BE2C (cell line): Measurements from ENCODE around the gene TMEM179.

Experiments used
- DNase-seq: peaks from one replicate; pipeline ENCODE4 v3.0.0-alpha.2; 2020
- H3K27me3 ChIP-seq: fragments of 250-450 bp; sonication (Bioruptor Pico); 2 replicates; pipeline ENCODE4 v1.5.1; 2020; ENCODE audit warnings: mild to moderate bottlenecking
- H3K36me3 ChIP-seq: fragments of 250-450 bp; sonication (Bioruptor Pico); 2 replicates; pipeline ENCODE4 v1.5.1; 2020; ENCODE audit warnings: mild to moderate bottlenecking
- H3K4me1 ChIP-seq: fragments of 250-450 bp; sonication (Bioruptor Pico); 2 replicates; pipeline ENCODE4 v1.5.1; 2020
- H3K4me3 ChIP-seq: 2 replicates; pipeline ENCODE4 v1.5.1; 2011; ENCODE audit warnings: low read depth, low read length
- H3K9me3 ChIP-seq: fragments of 250-450 bp; sonication (Bioruptor Pico); 2 replicates; pipeline ENCODE4 v1.5.1; 2020
- TF ChIP-seq, protein P1 (sequence below): IDR thresholded peaks from 2 replicates; pipeline ENCODE4 v1.5.1; 2012; ENCODE audit warnings: mild to moderate bottlenecking, low read depth, low read length

Gene TMEM179

DNA sequence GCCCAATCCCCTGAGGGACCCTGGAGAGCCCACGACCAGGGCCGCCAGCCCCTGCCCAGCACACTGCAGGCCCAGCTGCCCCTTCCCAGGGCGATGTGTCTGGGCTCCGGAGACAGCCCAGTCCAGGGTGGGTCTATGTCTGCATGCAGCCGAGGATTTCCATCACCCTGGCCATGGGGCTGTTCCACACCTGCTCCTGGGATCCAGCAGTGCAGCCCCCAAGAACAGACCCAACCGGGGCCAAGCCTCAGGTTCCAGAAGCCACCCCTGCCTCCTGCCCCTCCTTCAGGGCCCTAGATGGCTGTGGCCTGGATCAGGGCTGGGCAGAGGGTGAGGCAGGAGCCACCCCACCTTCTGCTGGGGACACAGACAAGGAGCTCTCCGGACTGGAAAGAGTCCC is 13.5 kb downstream of the TMEM179 start:
- Histone ChIP-seq H3K27me3 (no peaks in the 10 kb centered on the region), H3K4me3 (no peak overlapping the region), H3K9me3 (no peaks in the 10 kb centered on the region), H3K4me1 (peaks cover 6% of the 10 kb centered on the region), H3K36me3 (no peaks in the 10 kb centered on the region)
- TF ChIP-seq, protein P1, sequence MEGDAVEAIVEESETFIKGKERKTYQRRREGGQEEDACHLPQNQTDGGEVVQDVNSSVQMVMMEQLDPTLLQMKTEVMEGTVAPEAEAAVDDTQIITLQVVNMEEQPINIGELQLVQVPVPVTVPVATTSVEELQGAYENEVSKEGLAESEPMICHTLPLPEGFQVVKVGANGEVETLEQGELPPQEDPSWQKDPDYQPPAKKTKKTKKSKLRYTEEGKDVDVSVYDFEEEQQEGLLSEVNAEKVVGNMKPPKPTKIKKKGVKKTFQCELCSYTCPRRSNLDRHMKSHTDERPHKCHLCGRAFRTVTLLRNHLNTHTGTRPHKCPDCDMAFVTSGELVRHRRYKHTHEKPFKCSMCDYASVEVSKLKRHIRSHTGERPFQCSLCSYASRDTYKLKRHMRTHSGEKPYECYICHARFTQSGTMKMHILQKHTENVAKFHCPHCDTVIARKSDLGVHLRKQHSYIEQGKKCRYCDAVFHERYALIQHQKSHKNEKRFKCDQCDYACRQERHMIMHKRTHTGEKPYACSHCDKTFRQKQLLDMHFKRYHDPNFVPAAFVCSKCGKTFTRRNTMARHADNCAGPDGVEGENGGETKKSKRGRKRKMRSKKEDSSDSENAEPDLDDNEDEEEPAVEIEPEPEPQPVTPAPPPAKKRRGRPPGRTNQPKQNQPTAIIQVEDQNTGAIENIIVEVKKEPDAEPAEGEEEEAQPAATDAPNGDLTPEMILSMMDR, result no peak
- DNase-seq, result no peak

DNA sequence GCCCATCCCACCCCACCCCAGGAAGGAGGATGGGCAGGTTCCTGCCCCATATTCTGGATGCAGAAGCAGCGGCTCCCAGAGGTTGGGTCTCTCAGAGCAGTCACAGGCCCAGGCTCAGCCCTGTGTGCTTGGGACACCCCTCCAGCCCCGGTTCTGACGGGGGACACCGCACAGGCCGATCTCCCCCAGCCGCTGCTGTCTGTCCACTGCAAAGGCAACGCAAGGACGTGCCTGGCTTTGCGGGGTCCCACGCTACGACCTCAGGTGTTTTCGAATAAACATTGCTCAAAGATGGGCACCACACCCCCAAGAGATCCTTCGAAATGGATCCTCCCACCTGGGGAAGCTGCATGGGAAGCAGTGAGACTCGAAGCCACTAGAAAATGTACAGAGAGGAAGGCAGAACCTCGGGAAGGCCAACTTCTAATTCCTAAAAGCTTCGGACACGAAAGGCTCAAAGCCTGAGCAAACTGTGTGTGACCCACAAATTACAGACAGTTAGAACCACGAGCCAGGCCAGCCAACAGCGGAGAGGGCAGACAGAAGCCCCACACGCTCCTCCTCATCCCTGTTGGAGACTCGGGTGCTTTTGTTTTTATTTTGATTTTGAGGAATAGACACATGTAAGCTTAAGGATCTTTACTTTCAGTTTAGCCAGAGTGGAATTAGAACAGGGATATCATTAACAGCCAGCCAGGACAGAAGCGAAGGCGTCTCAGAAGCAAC is 14.2 kb downstream of the TMEM179 start:
- H3K4me3 ChIP-seq, result no peak overlapping the region
- TF ChIP-seq, protein P1, result no peak
- DNase-seq, result no peak
- no peaks in the 10 kb centered on the region for H3K9me3 ChIP-seq
- peaks cover 6% of the 10 kb centered on the region for H3K4me1 ChIP-seq
- H3K27me3 ChIP-seq, result no peaks in the 10 kb centered on the region
- H3K36me3 ChIP-seq, result no peaks in the 10 kb centered on the region

DNA sequence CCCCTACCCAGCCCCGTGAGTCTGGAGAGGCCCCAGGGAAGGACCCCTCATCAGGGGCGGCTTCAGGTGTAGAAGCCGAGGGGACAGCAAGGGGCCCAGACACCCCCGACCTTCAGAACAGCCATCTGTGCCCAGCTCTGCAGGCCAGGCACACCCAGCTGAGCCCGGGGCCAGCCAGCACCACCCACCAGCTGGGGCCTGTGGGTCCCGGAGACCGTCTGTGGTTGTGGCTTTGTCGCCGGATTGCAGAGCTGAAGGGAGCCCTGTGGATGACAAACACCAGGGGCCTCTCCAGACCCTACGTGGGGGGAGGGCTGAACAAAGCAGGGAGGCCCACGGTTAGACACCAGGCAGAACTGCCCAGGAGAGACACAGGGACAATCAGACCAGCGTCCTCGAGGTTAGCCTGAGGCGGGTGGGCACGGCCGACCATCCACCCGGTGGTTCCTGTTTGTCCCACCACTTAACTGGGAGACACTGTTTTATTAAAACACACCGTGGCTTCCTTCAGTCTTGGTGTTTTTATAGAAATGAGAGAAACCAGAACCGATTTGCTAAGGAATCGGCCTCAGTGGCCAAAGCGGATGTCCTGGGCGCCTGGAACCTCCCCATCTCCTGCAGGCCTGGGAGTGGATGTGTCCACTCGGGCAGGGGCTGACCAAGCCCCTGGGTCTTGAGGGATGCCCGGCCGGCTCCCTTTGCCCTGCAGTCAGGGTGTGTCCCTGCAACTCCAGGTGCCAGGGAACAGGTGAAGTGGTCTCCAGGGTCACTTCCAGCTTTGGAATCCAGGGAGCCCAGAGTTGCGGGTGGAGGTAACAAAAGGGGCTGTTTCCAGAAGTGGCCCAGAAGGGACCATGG is 15.0 kb downstream of the TMEM179 start:
- H3K27me3 ChIP-seq, result no peaks in the 10 kb centered on the region
- H3K9me3 ChIP-seq, result no peaks in the 10 kb centered on the region
- TF ChIP-seq, protein P1, result no peak
- no peak overlapping the region for H3K4me3 ChIP-seq
- no peaks in the 10 kb centered on the region for H3K36me3 ChIP-seq
- DNase-seq, result no peak
- H3K4me1 ChIP-seq, result peaks cover 11% of the 10 kb centered on the region

DNA sequence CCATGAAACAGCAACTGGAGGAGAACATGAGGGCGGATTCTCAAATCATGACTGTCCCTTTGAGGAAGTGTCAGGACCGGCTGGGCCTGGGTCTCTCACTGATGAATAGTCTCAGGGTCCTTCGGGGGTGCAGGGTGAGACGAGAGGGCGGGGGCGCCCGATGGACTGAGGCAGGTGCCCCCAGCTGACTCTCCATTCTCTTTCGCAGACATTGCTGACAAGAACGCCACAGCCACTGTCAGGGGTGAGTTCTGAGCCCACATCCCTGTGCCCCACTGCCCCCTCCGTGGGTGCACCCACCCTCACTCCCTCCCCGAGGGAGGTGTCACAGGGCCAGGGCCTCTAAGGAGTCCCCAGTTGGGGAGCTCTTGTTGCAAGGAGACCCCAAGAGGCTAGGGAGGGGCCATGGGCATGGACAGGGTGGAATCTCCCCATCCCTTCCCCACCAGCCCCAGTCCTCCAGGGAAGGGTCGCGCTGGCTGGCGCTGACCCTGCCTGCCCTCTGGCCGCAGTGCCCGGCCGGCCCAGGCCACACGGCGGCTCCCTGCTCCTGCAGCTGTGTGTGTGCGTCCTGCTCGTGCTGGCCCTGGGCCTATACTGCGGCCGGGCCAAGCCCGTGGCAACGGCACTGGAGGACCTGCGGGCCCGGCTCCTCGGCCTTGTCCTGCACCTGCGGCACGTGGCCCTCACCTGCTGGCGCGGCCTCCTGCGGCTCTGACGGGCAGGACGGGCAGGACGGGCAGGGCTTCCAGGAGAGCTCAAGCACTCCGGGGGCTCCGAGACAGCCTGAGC is 16.3 kb downstream of the TMEM179 start:
- Histone ChIP-seq H3K9me3 (no peaks in the 10 kb centered on the region), H3K27me3 (no peaks in the 10 kb centered on the region), H3K36me3 (no peaks in the 10 kb centered on the region), H3K4me1 (peaks cover 24% of the 10 kb centered on the region), H3K4me3 (no peak overlapping the region)
- TF ChIP-seq, protein P1, result no peak
- DNase-seq, result no peak

DNA sequence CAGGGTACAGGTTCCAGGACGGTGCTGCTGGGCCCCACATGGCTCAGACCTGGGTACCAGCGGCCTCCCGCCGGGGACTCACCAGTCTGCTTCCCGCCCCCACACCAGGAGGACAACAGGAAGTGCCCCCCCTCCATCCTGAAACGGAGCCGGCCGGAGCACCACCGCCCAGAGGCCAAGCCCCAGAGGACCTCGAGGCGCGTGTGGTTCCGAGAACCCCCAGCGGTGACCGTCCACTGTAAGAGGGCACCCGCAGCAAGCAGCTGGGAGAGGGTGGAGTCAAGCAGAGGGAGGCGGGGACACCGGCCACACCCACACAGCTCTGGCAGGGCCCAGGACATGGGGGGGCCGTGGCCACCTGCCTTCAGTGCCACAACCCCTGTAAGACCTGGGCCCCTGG is 16.9 kb downstream of the TMEM179 start:
- no peaks in the 10 kb centered on the region for H3K27me3 ChIP-seq
- H3K36me3 ChIP-seq, result no peaks in the 10 kb centered on the region
- no peak overlapping the region for H3K4me3 ChIP-seq
- TF ChIP-seq, protein P1, result no peak
- H3K9me3 ChIP-seq, result no peaks in the 10 kb centered on the region
- DNase-seq, result no peak
- H3K4me1 ChIP-seq, result peaks cover 30% of the 10 kb centered on the region
